K562 (cell line): ENCODE results near the gene CXorf65. TPM values are rescaled to one million over a fixed set of nuclear protein-coding genes. Genes with fewer than 3 reads are reported as not detected.

Experiments used
- AFF1 ChIP-seq, 2 experiments: fragments of 450-650 bp; IDR thresholded peaks; 2 replicates each; pipeline ENCODE4 v1.6.1; 2018; ENCODE audit warnings: mild to moderate bottlenecking in 2 of 2, low read depth in 1 of 2; ENCODE audit not compliant: partially characterized antibody in 2 of 2
- CREM ChIP-seq: IDR thresholded peaks from 2 replicates; pipeline ENCODE4 v1.6.1; 2014; ENCODE audit warnings: antibody characterized with exemption, low read depth
- E2F6 ChIP-seq, 2 experiments: IDR thresholded peaks; 2 replicates each; pipeline ENCODE4 v1.6.1; 2011; ENCODE audit warnings: borderline replicate concordance in 1 of 2, control low read depth in 1 of 2, low read depth in 1 of 2, low read length in 1 of 2, mild to moderate bottlenecking in 1 of 2, mixed read lengths in 1 of 2, moderate library complexity in 1 of 2; ENCODE audit not compliant: insufficient read depth in 1 of 2, insufficient read length in 1 of 2, poor library complexity in 1 of 2, severe bottlenecking in 1 of 2; ENCODE audit errors: extremely low read depth in 1 of 2
- EP400 ChIP-seq: fragments of 450-650 bp; IDR thresholded peaks from 2 replicates; pipeline ENCODE4 v1.6.1; 2017; ENCODE audit warnings: antibody characterized with exemption, mild to moderate bottlenecking, moderate library complexity
- HCFC1 ChIP-seq: IDR thresholded peaks from 2 replicates; pipeline ENCODE4 v1.6.1; 2012; ENCODE audit warnings: low read depth, low read length, improper control_type of control experiment
- MNT ChIP-seq, 2 experiments: fragments of 450-650 bp; conservative IDR thresholded peaks; 2 replicates each; pipeline ENCODE4 v1.6.1; 2017; ENCODE audit warnings: mild to moderate bottlenecking in 2 of 2, moderate library complexity in 2 of 2
- MYC ChIP-seq, 2 experiments: fragments of 250-450 bp in 1 of 2; sonication (Bioruptor Pico) in 1 of 2; IDR thresholded peaks; 2 replicates each; pipeline versions ENCODE4 v1.5.1 to v1.6.1; 2012 to 2021; ENCODE audit warnings: low read depth in 2 of 2, borderline replicate concordance in 1 of 2, improper control_type of control experiment in 1 of 2, low read length in 1 of 2, mild to moderate bottlenecking in 1 of 2, moderate library complexity in 1 of 2
- NR2C2 ChIP-seq, 2 experiments: fragments of 200-800 bp in 1 of 2; sonication (Bioruptor generic) in 1 of 2; sonication (generic) in 1 of 2; formaldehyde crosslinking in 1 of 2; IDR thresholded peaks; 2 replicates each; pipeline versions ENCODE4 v1.6.1 to v1.8.0; 2016 to 2022; ENCODE audit warnings: mild to moderate bottlenecking in 1 of 2, missing compliant biosample characterization in 1 of 2, missing genetic modification characterization in 1 of 2, missing genetic modification reagents in 1 of 2
- NRF1 ChIP-seq, 2 experiments: fragments of 450-650 bp; IDR thresholded peaks in 1 of 2; conservative IDR thresholded peaks in 1 of 2; 2 replicates each; pipeline ENCODE4 v1.6.1; 2014; ENCODE audit warnings: mild to moderate bottlenecking in 2 of 2
- PHF8 ChIP-seq: fragments of 200-600 bp; sonication (generic); IDR thresholded peaks from 2 replicates; pipeline ENCODE4 v1.6.1; 2012; ENCODE audit warnings: mixed run types, mild to moderate bottlenecking, inconsistent platforms, low read length, moderate library complexity, borderline replicate concordance
- POLR2G ChIP-seq: fragments of 200-400 bp; formaldehyde crosslinking; IDR thresholded peaks from 2 replicates; pipeline ENCODE4 v1.6.1; 2017; ENCODE audit warnings: low read depth, mild to moderate bottlenecking, antibody characterized with exemption, low read length, moderate library complexity
- ZNF12 ChIP-seq: sonication (generic); formaldehyde crosslinking; IDR thresholded peaks from 2 replicates; pipeline ENCODE4 v1.4.0; 2020; ENCODE audit warnings: mild to moderate bottlenecking, missing genetic modification reagents
- ZNF224 ChIP-seq: sonication (generic); formaldehyde crosslinking; IDR thresholded peaks from 2 replicates; pipeline ENCODE4 v1.8.0; 2022; ENCODE audit warnings: mild to moderate bottlenecking, missing genetic modification reagents
- ZNF398 ChIP-seq: fragments of 250-450 bp; sonication (Bioruptor Pico); IDR thresholded peaks from 2 replicates; pipeline ENCODE4 v1.8.0; 2021; ENCODE audit warnings: moderate library complexity, mild to moderate bottlenecking, inconsistent platforms
- polyA plus RNA-seq, 8 experiments: library from polyadenylated mRNA; depleted of rRNA in 4 of 8; stranded (reverse) in 5 of 8; unstranded in 3 of 8; fragments of >200 nt; fragmentation: Nextera tagmentation in 2 of 8; fragmentation: Illumina TruSeq in 1 of 8; extraction: Ambion mirVana in 2 of 8; extraction: Trizol in 1 of 8; gene quantifications; 2 replicates each; pipeline versions ENCODE4 v1.2.1 to v1.2.3, GENCODE V29; 2011 to 2014; ENCODE audit warnings: inconsistent platforms in 1 of 8, missing spikeins in 1 of 8
- total RNA-seq, 7 experiments: library from RNA; depleted of rRNA in 6 of 7; stranded (reverse); fragments of >200 nt in 6 of 7; fragmentation: Illumina TruSeq in 2 of 7; extraction: Trizol in 2 of 7; gene quantifications; 2 replicates each; pipeline versions ENCODE4 v1.2.1 to v1.2.3, GENCODE V29; 2011 to 2021; ENCODE audit warnings: low replicate concordance in 1 of 7
- TF ChIP-seq, protein P1 (sequence below): fragments of 450-650 bp; conservative IDR thresholded peaks from 2 replicates; pipeline ENCODE4 v1.6.1; 2016; ENCODE audit warnings: missing genetic modification characterization, low read depth, mild to moderate bottlenecking, control low read depth, missing compliant biosample characterization

The CXorf65 gene
- total and polyA plus RNA-seq, 9 of the 15 experiments (the other 6 are each of a cell fraction or from before 2014, with no cell fraction given) = 1.4 to 8.4 (median 2.9) TPM

DNA sequence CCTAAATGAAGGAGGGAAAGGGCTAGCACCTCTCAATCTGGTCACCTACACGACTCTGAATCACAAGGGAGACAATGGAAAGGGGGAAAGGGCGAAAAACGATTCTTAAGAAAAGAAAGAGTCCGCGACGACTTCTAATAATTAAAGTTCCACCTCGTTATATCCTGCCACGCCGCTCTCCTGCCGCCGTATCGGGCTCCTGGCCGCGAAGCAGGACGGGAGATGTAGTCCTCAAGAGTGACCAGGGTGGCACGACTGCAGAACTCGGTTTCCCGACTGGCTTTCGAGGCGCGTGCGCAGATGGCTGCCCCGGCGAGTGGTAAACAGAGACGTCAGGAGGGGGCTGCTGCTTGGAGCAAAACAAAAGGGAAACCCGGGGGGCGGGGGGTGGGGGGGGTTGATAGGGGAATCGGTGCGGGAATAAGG is 11.0 kb downstream of the CXorf65 start, which contains the start of gene FOXO4 (continued):
- TF ChIP-seq CREM = peak; percentile 20; the same call in 1 of the 2 replicates
- TF ChIP-seq PHF8 = peak; percentile 42; the same call in 1 of the 2 replicates
- peak; percentile 64; the same call in 1 of the 2 replicates for TF ChIP-seq EP400
- peak; percentile 16 to 82 for TF ChIP-seq E2F6 (IDR thresholded peaks at IDR 0.05; ENCODE audit: borderline replicate concordance in 1 of 2, extremely low read depth in 1 of 2, insufficient read depth in 1 of 2, insufficient read length in 1 of 2, low read depth in 1 of 2, low read length in 1 of 2, poor library complexity in 1 of 2, severe bottlenecking in 1 of 2)
- no peak for TF ChIP-seq ZNF12 (CRISPR knock-in tag)
- TF ChIP-seq NR2C2 (CRISPR knock-in tag; IDR thresholded peaks at IDR 0.05) = no peak
- peak; percentile 57; the same call in 1 of the 2 replicates for TF ChIP-seq NR2C2 (tag; IDR thresholded peaks at IDR 0.05)
- TF ChIP-seq, protein P1, sequence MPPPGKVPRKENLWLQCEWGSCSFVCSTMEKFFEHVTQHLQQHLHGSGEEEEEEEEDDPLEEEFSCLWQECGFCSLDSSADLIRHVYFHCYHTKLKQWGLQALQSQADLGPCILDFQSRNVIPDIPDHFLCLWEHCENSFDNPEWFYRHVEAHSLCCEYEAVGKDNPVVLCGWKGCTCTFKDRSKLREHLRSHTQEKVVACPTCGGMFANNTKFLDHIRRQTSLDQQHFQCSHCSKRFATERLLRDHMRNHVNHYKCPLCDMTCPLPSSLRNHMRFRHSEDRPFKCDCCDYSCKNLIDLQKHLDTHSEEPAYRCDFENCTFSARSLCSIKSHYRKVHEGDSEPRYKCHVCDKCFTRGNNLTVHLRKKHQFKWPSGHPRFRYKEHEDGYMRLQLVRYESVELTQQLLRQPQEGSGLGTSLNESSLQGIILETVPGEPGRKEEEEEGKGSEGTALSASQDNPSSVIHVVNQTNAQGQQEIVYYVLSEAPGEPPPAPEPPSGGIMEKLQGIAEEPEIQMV (tag) = 0 out of 2 replicates have a peak, but pooled peaks have one; percentile 34
- no peak for TF ChIP-seq ZNF224 (CRISPR knock-in tag)
- peak; percentile 63 to 67 for TF ChIP-seq MNT (conservative IDR thresholded peaks at IDR 0.05)
- peak; percentile 75 for TF ChIP-seq MYC (IDR thresholded peaks at IDR 0.05; ENCODE audit: low read depth, low read length)
- TF ChIP-seq MYC (CRISPR knock-in tag; IDR thresholded peaks at IDR 0.05; ENCODE audit: borderline replicate concordance, low read depth) = no peak
- peak; percentile 89 for TF ChIP-seq HCFC1
- TF ChIP-seq AFF1 (IDR thresholded peaks at IDR 0.05; ENCODE audit: low read depth in 1 of 2, partially characterized antibody in 2 of 2) = peak in 1 of 2 experiments; percentile 92
- TF ChIP-seq NRF1 (conservative IDR thresholded peaks at IDR 0.05 in 1 of 2, IDR thresholded peaks at IDR 0.05 in 1 of 2) = peak; percentile 84 to 87
- TF ChIP-seq POLR2G = peak; percentile 72
- no peak for TF ChIP-seq ZNF398
